HL-60/S4 treated with phorbol 12-myristate 13-acetate at 8.2 ng/mL for 4 days and 3 days (cell line): Measurements from ENCODE around the gene ARHGAP23.

Experiments used
- in situ Hi-C: fragments of 300-500 bp; cut with MboI; formaldehyde crosslinking; loops from 2 replicates; pipeline ENCODE4 v1.15.0; 2022; ENCODE audit warnings: low sequenced_read_pairs

Gene ARHGAP23

DNA sequence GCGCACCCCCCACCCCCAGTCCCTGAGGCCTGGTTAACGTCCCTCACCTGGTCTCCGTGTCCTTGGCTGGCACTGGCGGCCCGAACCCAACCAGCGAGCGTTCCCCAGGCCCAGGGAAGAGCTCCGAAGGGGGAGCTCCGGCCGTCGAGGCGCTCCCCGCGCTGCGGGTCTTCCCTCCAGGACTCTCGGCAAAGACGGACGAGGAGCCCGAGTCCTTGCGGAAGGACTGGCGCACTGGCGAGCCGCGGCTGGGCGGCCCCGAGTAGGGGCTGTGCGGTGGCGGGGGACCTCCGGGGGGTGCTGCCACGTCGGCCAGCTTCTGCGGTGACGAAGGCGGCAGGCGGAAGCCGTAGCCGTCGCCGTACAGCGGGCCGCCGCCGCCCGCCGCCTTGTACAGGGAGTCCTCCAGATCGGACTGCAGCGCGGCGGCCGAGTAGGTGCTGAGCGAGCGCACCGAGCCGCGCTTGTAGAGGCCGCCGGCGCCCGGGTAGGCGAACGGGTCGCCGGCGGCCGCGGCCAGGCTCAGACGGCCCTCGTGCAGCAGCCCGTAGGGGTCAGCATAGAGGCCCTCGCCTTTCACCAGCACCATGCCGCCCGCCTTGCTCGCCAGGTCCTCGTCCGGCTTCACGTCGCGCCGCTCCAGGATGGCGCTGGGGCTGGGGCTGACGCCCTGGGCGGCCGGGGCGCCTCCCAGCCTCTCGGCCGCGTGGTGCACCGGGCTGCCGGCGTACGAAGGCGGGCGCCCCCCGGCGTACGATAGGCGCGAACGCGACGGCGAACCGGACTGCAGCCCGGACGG lies 133.4 kb downstream of the ARHGAP23 start:
- in situ Hi-C loops: no loop called here
